HEK293 (cell line): Measurements from ENCODE around the gene CX3CL1.

Source experiments
- CTCF ChIA-PET: fragments of 350-600 bp; formaldehyde crosslinking; extraction: SDS; loops from one replicate; lab custom pipeline; 2021; ENCODE audit warnings: antibody characterized with exemption; lab: Yijun Ruan, JAX
- POLR2A ChIA-PET: fragments of 300-600 bp; formaldehyde crosslinking; extraction: SDS; loops from one replicate; lab custom pipeline; 2020; ENCODE audit warnings: antibody characterized with exemption, inconsistent platforms; lab: Yijun Ruan, JAX
- H3K27ac ChIP-seq: fragments of 200-500 bp; sonication (Bioruptor generic); 2 replicates; pipeline ENCODE4 v1.5.1; 2014; ENCODE audit warnings: low read depth, low read length, control low read depth, inconsistent platforms; ENCODE audit errors: extremely low read depth
- H3K36me3 ChIP-seq, 2 experiments: fragments of 200-500 bp in 1 of 2; sonication (Bioruptor generic) in 1 of 2; 1 replicate in 1 of 2; 2 replicates in 1 of 2; pipeline ENCODE4 v1.5.1; 2014 to 2017; ENCODE audit warnings: inconsistent platforms in 2 of 2, low read length in 2 of 2; ENCODE audit not compliant: control insufficient read depth in 2 of 2, insufficient read depth in 1 of 2
- H3K4me1 ChIP-seq: fragments of 200-500 bp; sonication (Bioruptor generic); 2 replicates; pipeline ENCODE4 v1.5.1; 2014; ENCODE audit warnings: mild to moderate bottlenecking, low read length, inconsistent platforms; ENCODE audit not compliant: control insufficient read depth, insufficient read depth
- H3K4me3 ChIP-seq: 2 replicates; pipeline ENCODE4 v1.5.1; 2011; ENCODE audit warnings: low read depth, mild to moderate bottlenecking, control low read depth, low read length, moderate library complexity
- H3K9me3 ChIP-seq: fragments of 200-500 bp; sonication (Bioruptor generic); 2 replicates; pipeline ENCODE4 v1.5.1; 2014; ENCODE audit warnings: low read depth, low read length, inconsistent platforms; ENCODE audit not compliant: control insufficient read depth, insufficient read depth
- GFI1B ChIP-seq: fragments of 450-650 bp; formaldehyde crosslinking; IDR thresholded peaks from 2 replicates; pipeline ENCODE4 v1.5.1; 2016; ENCODE audit warnings: missing biosample characterization, missing genetic modification characterization
- ZBTB8A ChIP-seq: fragments of 450-650 bp; formaldehyde crosslinking; IDR thresholded peaks from 2 replicates; pipeline ENCODE4 v1.5.1; 2016; ENCODE audit warnings: missing biosample characterization, missing genetic modification characterization
- ZFP37 ChIP-seq: fragments of 450-650 bp; formaldehyde crosslinking; IDR thresholded peaks from 2 replicates; pipeline ENCODE4 v1.5.1; 2016; ENCODE audit warnings: missing biosample characterization, missing genetic modification characterization
- ZNF133 ChIP-seq: fragments of 450-650 bp; formaldehyde crosslinking; IDR thresholded peaks from 2 replicates; pipeline ENCODE4 v1.5.1; 2016; ENCODE audit warnings: missing biosample characterization, missing genetic modification characterization
- ZNF140 ChIP-seq: fragments of 450-650 bp; formaldehyde crosslinking; IDR thresholded peaks from 2 replicates; pipeline ENCODE4 v1.5.1; 2016; ENCODE audit warnings: missing biosample characterization, missing genetic modification characterization
- ZNF146 ChIP-seq: fragments of 450-650 bp; formaldehyde crosslinking; IDR thresholded peaks from 2 replicates; pipeline ENCODE4 v1.5.1; 2016; ENCODE audit warnings: missing biosample characterization, missing genetic modification characterization
- ZNF514 ChIP-seq: fragments of 450-650 bp; formaldehyde crosslinking; IDR thresholded peaks from 2 replicates; pipeline ENCODE4 v1.5.1; 2016; ENCODE audit warnings: missing biosample characterization, missing genetic modification characterization
- ZNF555 ChIP-seq: fragments of 450-650 bp; formaldehyde crosslinking; conservative IDR thresholded peaks from 2 replicates; pipeline ENCODE4 v1.5.1; 2017; ENCODE audit warnings: missing biosample characterization, mild to moderate bottlenecking, missing genetic modification characterization, inconsistent platforms
- ZNF623 ChIP-seq: fragments of 450-650 bp; formaldehyde crosslinking; IDR thresholded peaks from 2 replicates; pipeline ENCODE4 v1.5.1; 2016; ENCODE audit warnings: missing biosample characterization, missing genetic modification characterization
- ZNF654 ChIP-seq: fragments of 450-650 bp; formaldehyde crosslinking; IDR thresholded peaks from 2 replicates; pipeline ENCODE4 v1.5.1; 2016; ENCODE audit warnings: low read depth, missing biosample characterization, missing genetic modification characterization
- ZNF843 ChIP-seq: fragments of 450-650 bp; formaldehyde crosslinking; IDR thresholded peaks from 2 replicates; pipeline ENCODE4 v1.5.1; 2016; ENCODE audit warnings: missing biosample characterization, missing genetic modification characterization
- ZSCAN30 ChIP-seq: fragments of 450-650 bp; IDR thresholded peaks from 2 replicates; pipeline ENCODE4 v1.5.1; 2018; ENCODE audit warnings: missing biosample characterization, mild to moderate bottlenecking, missing genetic modification characterization, moderate library complexity
- TF ChIP-seq, protein P1 (sequence below): fragments of 450-650 bp; formaldehyde crosslinking; IDR thresholded peaks from 2 replicates; pipeline ENCODE4 v1.5.1; 2016; ENCODE audit warnings: missing biosample characterization, missing genetic modification characterization
- TF ChIP-seq, protein P2 (sequence below): fragments of 450-650 bp; formaldehyde crosslinking; IDR thresholded peaks from 2 replicates; pipeline ENCODE4 v1.5.1; 2016; ENCODE audit warnings: missing biosample characterization, missing genetic modification characterization
- TF ChIP-seq, protein P3 (sequence below): fragments of 450-650 bp; formaldehyde crosslinking; IDR thresholded peaks from 2 replicates; pipeline ENCODE4 v1.5.1; 2016; ENCODE audit warnings: missing biosample characterization, missing genetic modification characterization, low read depth
- TF ChIP-seq, protein P4 (sequence below): fragments of 450-650 bp; formaldehyde crosslinking; IDR thresholded peaks from 2 replicates; pipeline ENCODE4 v1.5.1; 2016; ENCODE audit warnings: missing biosample characterization, missing genetic modification characterization
- TF ChIP-seq, protein P5 (sequence below): fragments of 450-650 bp; formaldehyde crosslinking; IDR thresholded peaks from 2 replicates; pipeline ENCODE4 v1.5.1; 2016; ENCODE audit warnings: missing biosample characterization, missing genetic modification characterization
- TF ChIP-seq, protein P6 (sequence below): fragments of 450-650 bp; formaldehyde crosslinking; IDR thresholded peaks from 2 replicates; pipeline ENCODE4 v1.5.1; 2016; ENCODE audit warnings: missing biosample characterization, missing genetic modification characterization, borderline replicate concordance
- TF ChIP-seq, protein P7 (sequence below): fragments of 450-650 bp; formaldehyde crosslinking; IDR thresholded peaks from 2 replicates; pipeline ENCODE4 v1.5.1; 2016; ENCODE audit warnings: missing biosample characterization, missing genetic modification characterization

CX3CL1 gene

DNA sequence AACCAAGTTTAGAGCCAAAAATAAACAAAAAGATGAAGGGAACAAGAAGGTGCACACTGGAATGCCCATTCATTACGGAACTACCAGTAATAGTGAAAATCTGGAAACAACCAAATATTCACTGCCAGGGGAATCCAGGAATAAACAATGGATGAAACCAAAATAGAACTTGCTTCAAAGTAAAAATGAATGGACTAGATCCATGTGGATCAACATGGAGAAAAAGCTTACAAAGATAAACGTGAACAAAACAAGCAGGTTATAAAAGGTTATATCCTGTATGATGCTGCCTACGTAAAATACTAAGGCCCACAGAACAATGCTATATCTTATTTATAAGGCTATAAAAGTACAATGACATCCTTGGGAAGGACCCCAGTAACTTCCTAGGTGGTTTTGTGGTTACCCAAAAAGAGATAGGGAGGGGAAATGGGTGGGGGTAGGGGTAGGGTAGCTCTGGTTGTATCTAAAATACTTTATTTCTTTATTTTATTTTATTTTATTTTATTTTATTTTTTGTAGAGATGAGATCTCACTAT lies 26.6 kb upstream of the CX3CL1 start:
- TF ChIP-seq, protein P1, sequence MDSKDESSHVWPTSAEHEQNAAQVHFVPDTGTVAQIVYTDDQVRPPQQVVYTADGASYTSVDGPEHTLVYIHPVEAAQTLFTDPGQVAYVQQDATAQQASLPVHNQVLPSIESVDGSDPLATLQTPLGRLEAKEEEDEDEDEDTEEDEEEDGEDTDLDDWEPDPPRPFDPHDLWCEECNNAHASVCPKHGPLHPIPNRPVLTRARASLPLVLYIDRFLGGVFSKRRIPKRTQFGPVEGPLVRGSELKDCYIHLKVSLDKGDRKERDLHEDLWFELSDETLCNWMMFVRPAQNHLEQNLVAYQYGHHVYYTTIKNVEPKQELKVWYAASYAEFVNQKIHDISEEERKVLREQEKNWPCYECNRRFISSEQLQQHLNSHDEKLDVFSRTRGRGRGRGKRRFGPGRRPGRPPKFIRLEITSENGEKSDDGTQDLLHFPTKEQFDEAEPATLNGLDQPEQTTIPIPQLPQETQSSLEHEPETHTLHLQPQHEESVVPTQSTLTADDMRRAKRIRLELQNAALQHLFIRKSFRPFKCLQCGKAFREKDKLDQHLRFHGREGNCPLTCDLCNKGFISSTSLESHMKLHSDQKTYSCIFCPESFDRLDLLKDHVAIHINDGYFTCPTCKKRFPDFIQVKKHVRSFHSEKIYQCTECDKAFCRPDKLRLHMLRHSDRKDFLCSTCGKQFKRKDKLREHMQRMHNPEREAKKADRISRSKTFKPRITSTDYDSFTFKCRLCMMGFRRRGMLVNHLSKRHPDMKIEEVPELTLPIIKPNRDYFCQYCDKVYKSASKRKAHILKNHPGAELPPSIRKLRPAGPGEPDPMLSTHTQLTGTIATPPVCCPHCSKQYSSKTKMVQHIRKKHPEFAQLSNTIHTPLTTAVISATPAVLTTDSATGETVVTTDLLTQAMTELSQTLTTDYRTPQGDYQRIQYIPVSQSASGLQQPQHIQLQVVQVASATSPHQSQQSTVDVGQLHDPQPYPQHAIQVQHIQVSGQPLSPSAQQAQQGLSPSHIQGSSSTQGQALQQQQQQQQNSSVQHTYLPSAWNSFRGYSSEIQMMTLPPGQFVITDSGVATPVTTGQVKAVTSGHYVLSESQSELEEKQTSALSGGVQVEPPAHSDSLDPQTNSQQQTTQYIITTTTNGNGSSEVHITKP (tag by site-specific recombination): 0 out of 2 replicates have a peak, but pooled peaks have one; percentile 19
- TF ChIP-seq ZNF623 (tag by site-specific recombination) (no peak), ZNF654 (no peak)
- TF ChIP-seq, protein P2, sequence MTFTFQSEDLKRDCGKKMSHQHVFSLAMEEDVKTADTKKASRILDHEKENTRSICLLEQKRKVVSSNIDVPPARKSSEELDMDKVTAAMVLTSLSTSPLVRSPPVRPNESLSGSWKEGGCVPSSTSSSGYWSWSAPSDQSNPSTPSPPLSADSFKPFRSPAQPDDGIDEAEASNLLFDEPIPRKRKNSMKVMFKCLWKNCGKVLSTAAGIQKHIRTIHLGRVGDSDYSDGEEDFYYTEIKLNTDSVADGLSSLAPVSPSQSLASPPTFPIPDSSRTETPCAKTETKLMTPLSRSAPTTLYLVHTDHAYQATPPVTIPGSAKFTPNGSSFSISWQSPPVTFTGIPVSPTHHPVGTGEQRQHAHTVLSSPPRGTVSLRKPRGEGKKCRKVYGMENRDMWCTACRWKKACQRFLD (tag by site-specific recombination): no peak
- TF ChIP-seq, all 188 proteins: peak for 1
- POLR2A ChIA-PET: no interaction called here
- Histone ChIP-seq H3K4me1 (peaks cover 5% of the 10 kb centered on the region), H3K4me3 (no peak overlapping the region), H3K36me3 (no peaks in the 10 kb centered on the region), H3K9me3 (no peaks in the 10 kb centered on the region), H3K27ac (no peak overlapping the region)
- CTCF ChIA-PET: no interaction called here

DNA sequence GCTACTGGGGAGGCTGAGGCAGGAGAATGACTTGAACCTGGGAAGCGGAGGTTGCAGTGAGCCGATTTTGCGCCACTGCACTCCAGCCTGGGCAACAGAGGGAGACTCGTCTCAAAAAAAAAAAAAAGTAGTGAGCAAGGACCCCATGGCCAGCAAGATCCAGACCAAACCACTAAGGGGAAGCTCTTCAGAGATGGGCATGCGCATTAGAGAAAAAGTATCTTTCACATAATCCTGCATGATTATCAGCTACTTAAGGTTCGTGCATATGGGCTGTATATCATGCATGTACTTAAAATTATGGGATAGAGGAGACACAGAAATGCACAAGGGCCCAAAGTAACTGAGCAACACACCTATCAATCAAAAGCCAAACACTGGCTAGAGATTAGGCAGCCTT lies 24.4 kb upstream of the CX3CL1 start:
- H3K27ac ChIP-seq: no peak overlapping the region
- no peak overlapping the region for H3K4me3 ChIP-seq
- no peaks in the 10 kb centered on the region for H3K4me1 ChIP-seq
- H3K9me3 ChIP-seq: no peaks in the 10 kb centered on the region
- POLR2A ChIA-PET: no interaction called here
- no peaks in the 10 kb centered on the region for H3K36me3 ChIP-seq
- CTCF ChIA-PET: no interaction called here
- TF ChIP-seq GFI1B (tag by site-specific recombination) (no peak), ZNF555 (no peak), ZNF843 (tag by site-specific recombination) (no peak), ZFP37 (tag by site-specific recombination) (no peak), ZNF133 (tag by site-specific recombination) (no peak), ZBTB8A (tag by site-specific recombination) (no peak), ZNF140 (tag by site-specific recombination) (no peak), ZSCAN30 (tag by site-specific recombination) (no peak), ZNF514 (tag by site-specific recombination) (no peak), ZNF146 (tag by site-specific recombination) (no peak)
- TF ChIP-seq, protein P3, sequence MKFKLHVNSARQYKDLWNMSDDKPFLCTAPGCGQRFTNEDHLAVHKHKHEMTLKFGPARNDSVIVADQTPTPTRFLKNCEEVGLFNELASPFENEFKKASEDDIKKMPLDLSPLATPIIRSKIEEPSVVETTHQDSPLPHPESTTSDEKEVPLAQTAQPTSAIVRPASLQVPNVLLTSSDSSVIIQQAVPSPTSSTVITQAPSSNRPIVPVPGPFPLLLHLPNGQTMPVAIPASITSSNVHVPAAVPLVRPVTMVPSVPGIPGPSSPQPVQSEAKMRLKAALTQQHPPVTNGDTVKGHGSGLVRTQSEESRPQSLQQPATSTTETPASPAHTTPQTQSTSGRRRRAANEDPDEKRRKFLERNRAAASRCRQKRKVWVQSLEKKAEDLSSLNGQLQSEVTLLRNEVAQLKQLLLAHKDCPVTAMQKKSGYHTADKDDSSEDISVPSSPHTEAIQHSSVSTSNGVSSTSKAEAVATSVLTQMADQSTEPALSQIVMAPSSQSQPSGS: no peak
- TF ChIP-seq, protein P4, sequence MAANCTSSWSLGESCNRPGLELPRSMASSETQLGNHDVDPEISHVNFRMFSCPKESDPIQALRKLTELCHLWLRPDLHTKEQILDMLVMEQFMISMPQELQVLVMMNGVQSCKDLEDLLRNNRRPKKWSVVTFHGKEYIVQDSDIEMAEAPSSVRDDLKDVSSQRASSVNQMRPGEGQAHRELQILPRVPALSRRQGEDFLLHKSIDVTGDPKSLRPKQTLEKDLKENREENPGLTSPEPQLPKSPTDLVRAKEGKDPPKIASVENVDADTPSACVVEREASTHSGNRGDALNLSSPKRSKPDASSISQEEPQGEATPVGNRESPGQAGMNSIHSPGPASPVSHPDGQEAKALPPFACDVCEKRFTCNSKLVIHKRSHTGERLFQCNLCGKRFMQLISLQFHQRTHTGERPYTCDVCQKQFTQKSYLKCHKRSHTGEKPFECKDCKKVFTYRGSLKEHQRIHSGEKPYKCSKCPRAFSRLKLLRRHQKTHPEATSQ: no peak
- TF ChIP-seq, protein P5, sequence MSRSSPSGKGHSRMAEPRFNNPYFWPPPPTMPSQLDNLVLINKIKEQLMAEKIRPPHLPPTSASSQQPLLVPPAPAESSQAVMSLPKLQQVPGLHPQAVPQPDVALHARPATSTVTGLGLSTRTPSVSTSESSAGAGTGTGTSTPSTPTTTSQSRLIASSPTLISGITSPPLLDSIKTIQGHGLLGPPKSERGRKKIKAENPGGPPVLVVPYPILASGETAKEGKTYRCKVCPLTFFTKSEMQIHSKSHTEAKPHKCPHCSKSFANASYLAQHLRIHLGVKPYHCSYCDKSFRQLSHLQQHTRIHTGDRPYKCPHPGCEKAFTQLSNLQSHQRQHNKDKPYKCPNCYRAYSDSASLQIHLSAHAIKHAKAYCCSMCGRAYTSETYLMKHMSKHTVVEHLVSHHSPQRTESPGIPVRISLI: no peak
- TF ChIP-seq, protein P6, sequence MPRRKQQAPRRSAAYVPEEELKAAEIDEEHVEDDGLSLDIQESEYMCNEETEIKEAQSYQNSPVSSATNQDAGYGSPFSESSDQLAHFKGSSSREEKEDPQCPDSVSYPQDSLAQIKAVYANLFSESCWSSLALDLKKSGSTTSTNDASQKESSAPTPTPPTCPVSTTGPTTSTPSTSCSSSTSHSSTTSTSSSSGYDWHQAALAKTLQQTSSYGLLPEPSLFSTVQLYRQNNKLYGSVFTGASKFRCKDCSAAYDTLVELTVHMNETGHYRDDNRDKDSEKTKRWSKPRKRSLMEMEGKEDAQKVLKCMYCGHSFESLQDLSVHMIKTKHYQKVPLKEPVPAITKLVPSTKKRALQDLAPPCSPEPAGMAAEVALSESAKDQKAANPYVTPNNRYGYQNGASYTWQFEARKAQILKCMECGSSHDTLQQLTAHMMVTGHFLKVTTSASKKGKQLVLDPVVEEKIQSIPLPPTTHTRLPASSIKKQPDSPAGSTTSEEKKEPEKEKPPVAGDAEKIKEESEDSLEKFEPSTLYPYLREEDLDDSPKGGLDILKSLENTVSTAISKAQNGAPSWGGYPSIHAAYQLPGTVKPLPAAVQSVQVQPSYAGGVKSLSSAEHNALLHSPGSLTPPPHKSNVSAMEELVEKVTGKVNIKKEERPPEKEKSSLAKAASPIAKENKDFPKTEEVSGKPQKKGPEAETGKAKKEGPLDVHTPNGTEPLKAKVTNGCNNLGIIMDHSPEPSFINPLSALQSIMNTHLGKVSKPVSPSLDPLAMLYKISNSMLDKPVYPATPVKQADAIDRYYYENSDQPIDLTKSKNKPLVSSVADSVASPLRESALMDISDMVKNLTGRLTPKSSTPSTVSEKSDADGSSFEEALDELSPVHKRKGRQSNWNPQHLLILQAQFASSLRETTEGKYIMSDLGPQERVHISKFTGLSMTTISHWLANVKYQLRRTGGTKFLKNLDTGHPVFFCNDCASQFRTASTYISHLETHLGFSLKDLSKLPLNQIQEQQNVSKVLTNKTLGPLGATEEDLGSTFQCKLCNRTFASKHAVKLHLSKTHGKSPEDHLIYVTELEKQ (tag by site-specific recombination): no peak
- TF ChIP-seq, protein P7, sequence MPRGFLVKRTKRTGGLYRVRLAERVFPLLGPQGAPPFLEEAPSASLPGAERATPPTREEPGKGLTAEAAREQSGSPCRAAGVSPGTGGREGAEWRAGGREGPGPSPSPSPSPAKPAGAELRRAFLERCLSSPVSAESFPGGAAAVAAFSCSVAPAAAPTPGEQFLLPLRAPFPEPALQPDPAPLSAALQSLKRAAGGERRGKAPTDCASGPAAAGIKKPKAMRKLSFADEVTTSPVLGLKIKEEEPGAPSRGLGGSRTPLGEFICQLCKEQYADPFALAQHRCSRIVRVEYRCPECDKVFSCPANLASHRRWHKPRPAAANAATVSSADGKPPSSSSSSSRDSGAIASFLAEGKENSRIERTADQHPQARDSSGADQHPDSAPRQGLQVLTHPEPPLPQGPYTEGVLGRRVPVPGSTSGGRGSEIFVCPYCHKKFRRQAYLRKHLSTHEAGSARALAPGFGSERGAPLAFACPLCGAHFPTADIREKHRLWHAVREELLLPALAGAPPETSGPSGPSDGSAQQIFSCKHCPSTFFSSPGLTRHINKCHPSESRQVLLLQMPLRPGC (tag by site-specific recombination): no peak
- TF ChIP-seq, all 188 proteins: peak for 0
